Testis (tissue), 2 donors: Measurements from ENCODE around the gene ANKRD13C.

Source experiments
- CTCF ChIP-seq, 3 experiments: fragments of 450-650 bp in 2 of 3; fragments of 200-600 bp in 1 of 3; sonication (generic) in 1 of 3; IDR thresholded peaks; one replicate each; pipeline ENCODE4 v1.5.1; 2016 to 2019; ENCODE audit warnings: antibody characterized with exemption in 3 of 3, mild to moderate bottlenecking in 2 of 3, moderate library complexity in 1 of 3
- POLR2A ChIP-seq: fragments of 450-650 bp; IDR thresholded peaks from one replicate; pipeline ENCODE4 v1.6.1; 2017; ENCODE audit warnings: antibody characterized with exemption, mild to moderate bottlenecking, moderate library complexity

GRCh38 chr1:70234733-70235132 is 119.8 kb downstream of the ANKRD13C start:
- TF ChIP-seq CTCF (IDR thresholded peaks at IDR 0.05) (no peak), POLR2A (no peak)
